Pulmonary artery endothelial cell (primary cell): ENCODE results near the gene SENP1. TPM values are rescaled to one million over a fixed set of nuclear protein-coding genes. Genes with fewer than 3 reads are reported as not detected.

Source experiments
- DNase-seq: peaks from one replicate; pipeline ENCODE4 v3.0.0-alpha.2; 2011; ENCODE audit warnings: low read depth, low spot score
- total RNA-seq: library from RNA; depleted of rRNA; stranded (reverse); fragments of >200 nt; gene quantifications from 2 replicates; pipeline ENCODE4 v1.2.3, GENCODE V29; 2014

SENP1 gene
- total RNA-seq, 1 donor from 2014 or later = 12.6 TPM

DNA sequence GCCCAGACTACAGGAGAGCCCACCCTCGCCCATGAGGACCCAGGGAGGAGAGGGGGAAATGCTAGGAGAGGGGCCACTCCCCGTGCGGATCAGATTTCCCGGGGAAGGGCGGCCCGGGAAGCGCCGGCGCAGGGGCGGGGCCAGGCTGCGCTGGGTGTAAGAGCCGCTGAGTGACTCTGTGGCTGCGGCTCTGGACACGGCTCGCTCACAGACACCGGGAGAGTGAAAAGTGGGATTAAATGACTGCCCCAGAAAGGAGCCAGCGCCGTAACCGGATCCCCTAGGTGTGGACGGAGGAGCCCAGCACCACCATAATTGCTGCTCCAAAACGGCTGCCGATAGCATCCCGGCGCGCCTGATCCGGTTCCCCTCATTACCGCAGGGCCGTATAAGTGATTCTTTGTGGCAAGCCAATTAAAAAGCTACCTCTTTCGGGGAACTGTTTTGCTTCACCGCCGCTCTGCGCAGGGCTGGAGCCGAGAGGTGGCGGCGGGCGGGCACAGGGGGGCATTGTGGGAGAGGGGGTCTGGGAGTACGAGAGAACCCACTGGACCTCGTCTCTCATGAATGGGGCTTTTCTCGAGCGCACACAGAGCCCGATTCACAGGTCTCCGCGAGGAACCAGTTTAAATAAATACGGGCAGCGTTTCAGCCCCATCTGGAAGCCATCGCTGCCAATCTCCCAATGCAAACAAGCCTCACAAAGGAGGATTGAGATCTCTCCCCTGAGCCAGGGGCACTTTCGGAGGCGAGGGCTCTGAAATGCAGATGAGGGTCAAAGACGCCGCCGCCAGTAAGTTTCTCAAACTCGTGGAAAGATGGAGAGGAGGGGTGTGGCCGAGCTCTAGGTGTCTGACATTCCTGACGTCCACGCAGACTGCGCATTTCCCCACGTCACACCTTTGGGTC, 104.1 kb downstream of the SENP1 start:
- no peak for DNase-seq

DNA sequence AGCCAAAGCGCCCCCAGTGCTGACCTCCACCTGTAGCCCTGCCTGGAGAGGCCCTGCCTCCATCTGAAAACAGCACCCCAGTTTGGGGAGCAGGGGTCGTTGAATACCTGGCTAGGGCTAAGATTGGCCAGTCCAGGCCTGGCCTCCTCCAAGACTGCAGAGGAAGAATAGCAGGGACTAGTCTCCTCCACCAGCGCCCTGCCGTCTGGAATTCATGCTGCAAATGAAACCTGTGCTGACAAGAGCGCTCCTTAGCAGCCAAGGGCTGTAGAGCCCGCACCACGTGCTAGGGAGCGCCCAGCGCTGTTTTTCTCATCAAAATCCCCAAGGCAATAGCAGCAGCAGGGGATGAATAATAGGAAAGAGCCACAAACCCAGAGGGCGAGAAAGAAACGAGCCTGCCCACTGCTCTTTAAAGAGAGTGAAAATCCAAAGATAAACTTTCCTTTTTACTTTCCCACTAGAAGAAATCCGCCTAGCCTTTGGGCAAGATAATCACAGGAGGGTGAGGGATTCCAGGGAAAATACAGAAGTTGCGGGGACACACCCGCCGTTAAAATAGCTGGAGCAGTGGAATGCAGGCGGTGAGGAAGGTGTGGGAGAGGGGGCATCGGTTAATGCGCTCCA, 104.9 kb downstream of the SENP1 start:
- peak; percentile 10 for DNase-seq

DNA sequence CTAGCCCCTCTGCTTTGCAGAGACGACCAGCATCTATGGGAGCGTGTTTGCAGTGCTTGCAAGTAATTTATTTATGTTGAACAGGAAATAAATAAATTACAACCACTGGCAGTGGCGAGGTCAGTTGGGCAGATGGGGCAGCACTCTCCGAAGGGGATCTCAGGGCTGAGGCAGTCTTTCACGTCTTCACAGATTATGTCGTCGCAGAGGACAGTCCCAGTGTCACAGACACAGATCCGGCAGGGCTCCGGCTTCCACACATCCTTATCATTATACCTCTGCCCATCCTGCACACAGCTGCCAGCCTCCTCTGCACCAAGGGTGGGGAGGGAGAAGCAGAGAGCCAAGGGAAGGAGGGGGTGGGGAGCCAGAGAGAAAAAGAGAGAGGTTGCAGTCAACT, 106.1 kb downstream of the SENP1 start:
- DNase-seq = no peak

DNA sequence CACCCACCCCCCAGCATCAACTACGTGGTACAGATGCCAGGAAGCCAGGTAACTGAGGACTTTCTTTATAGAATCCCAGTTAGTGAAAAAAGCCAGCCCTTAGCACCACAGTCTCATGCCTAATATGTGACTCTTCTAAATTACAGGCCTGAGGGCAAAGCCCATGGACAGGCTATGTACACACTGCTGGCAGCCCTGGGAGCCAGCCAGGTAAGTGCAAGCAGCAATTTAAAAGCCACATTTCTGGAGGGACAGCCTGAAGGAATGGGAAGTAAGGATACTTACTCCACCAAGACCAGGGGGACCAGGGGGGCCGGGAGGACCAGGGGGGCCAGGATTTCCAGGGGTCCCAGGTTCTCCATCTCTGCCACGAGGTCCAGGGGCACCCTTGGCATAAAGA, 108.6 kb downstream of the SENP1 start:
- DNase-seq = no peak

DNA sequence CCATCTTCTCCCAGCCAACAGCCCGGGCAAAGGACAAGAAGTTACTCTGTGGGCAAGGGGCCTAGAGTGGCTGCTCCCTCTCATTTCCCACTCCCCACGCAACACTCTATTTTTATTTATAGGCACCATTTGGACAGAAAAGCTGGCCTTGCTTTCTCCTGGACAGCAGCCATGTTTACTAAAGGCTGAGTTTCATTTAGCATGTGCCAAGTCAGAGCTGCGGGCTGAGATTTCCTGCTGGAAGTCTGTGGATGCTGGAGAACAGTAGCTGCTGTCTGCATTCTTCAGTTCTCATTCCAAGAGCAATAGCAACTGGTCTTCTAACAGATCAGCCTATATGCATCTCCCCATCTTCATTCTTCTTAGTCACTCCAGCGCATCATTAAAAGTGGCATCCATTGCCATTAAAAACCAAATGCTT, 109.9 kb downstream of the SENP1 start:
- no peak for DNase-seq

DNA sequence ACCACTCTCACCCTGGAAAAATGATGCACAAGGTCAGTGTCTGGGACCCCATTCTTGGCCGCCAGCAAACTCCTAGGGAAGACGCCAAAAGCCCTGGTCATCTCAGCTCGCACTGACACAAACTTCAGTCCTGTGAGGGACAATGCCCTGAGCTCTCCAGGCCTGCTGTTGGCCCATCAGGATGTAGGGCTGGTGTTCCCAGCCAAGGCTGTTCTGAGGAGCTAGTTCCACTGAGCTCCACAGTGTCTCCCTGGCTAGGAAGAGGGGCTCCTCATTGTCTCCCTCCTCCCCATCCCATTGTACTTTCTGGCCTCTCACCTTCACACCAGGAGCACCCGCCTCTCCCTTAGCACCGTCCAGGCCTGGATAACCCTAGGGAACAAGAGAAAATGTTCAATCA, 112.4 kb downstream of the SENP1 start:
- DNase-seq = no peak

Other genes with a start within 250 kb of the SENP1 start
- 0.26 and 0.67 TPM in 2 replicates for gene VDR, start 201.1 kb downstream of the SENP1 start, total RNA-seq
- gene TMEM106C, start 142.5 kb downstream of the SENP1 start, total RNA-seq = 85.5 and 177 TPM in 2 replicates
- not detected in 2 replicates for gene COL2A1, start 101.6 kb downstream of the SENP1 start, total RNA-seq
- gene PFKM, start 13.3 kb upstream of the SENP1 start, total RNA-seq = 95.1 and 143 TPM in 2 replicates
- gene ASB8, start 51.4 kb upstream of the SENP1 start, total RNA-seq = 13.1 and 19.3 TPM in 2 replicates
- gene CCDC184, start 77.6 kb upstream of the SENP1 start, total RNA-seq = 0.07 and 0.14 TPM in 2 replicates
- gene OR10AD1, start 97.2 kb upstream of the SENP1 start, total RNA-seq = not detected in 2 replicates
- gene ZNF641, start 244.8 kb upstream of the SENP1 start, total RNA-seq = 3.5 and 11.6 TPM in 2 replicates